Stimulated activated CD4-positive, alpha-beta T cell treated with anti-CD3 and anti-CD28 coated beads, Interleukin-2, amount 100 ng/mL, for 48 hours (primary cell): ENCODE measurements around the gene PIP4K2B.
A peak's percentile ranks its signal among the peaks of the same experiment; 100 is the strongest.

Experiments
- DNase-seq, 2 donors: peaks; one replicate each; pipeline ENCODE4 v3.0.0-alpha.2; 2020

PIP4K2B gene

DNA sequence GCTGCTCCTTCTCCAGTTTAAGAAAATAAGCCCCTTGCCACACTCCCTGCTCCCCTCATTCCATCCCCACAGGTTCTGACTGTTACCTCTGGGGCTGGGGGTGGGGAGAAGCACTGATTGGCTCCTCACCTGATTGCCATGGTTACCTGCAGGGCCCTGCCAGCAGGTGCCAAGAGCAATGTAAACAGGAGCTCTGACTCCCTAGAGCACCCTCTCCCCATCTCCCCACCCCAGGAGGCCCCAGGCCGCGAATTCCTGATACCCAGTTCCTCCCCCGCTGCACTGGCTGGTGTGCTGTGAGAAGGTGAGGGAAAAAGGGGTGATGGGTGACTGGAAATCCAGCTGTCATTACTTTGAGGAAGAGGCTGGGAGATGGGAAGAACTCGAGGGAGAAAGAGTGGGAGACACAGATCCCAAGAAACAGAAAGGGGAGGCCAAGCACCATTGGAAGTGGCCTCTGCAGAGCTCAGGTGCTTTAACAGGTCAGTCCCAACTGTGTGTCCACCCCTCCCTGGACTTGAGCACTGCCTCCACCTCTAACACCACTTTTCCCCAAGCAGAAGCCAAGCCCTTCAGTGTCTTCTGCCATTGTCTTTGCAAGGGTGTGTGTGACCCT lies 55.7 kb downstream of the PIP4K2B start:
- no peak for DNase-seq

DNA sequence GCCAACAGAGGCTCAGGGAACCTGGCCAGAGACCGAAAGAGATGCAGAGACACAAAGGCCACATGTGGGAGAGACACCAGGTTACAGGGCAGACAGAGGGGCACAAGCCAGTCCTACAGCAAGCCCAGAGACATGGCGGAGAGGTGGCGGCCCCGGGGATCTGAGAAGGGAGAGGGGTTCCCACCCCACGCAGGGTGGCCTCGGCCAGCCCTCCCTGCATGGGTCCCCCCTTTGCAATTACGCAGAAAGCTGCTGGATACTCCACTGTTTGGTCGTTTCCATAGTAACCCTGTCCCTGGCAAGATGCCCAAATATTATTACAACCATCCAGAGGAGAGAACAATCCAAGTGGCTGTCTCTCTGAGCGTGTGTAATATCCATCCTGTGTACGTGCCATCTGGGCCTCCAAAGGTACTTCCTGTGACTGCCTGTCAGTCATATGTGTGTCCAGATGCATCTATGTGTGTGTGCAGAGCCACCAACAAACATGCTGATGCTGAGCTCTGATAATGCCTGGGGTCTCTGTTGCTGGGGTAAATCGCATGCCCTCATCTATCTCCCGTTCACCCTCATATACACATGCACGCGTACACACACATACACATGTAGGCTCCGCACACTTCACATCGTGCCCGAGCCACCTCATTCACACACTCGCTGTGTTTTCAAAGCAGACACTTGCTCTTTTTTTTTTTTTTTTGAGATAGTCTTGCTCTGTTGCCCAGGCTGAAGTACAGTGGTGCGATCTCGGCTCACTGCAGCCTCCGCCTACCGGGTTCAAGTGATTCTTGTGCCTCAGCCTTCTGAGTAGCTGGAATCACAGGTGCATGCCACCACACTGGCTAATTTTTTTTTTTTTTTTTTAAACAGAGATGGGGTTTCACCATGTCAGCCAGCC lies 56.7 kb downstream of the PIP4K2B start:
- no peak for DNase-seq

DNA sequence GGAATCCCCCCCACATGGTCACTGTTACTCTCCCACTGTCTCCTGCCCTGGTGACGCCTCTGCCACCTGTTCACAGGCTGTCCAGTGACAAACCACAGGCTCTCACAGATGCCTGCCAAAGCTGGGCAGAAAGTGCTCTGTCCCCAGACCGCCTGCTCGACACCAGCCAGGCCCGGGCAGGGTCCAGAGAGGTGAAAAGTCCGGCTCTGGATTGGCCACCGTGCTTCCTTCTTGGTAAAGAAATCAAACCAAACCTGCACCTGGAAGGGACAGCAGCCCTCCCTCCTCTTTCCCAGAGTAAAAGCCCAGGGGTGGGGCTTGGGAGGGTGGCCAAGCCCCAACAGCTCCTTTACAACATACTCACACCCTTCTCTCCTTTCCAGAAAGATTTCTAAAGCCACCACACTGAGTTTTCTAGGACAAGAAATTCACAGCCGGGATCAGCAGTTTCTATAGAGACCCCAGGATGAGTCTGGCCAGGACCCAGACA lies 57.4 kb downstream of the PIP4K2B start:
- DNase-seq, result no peak

DNA sequence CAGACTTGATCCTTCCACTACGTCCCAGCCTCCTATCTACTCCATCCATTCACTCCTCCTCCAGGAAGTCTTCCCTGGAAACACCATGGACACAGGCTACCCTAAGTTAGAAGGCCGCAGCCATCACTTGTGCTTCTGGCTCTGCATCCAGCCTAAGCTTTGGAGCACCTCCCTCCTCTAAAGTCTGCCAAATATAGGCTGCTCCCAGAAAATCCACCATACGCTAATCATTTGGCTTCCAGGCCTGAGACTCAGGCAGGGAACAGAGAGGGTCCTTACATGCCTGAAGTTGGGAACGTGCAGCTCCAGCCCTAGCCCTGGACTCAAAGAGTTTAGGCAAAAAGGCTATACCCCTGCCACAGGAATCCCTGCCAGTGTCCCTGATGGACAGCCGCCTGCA lies 57.9 kb downstream of the PIP4K2B start:
- DNase-seq, result no peak

DNA sequence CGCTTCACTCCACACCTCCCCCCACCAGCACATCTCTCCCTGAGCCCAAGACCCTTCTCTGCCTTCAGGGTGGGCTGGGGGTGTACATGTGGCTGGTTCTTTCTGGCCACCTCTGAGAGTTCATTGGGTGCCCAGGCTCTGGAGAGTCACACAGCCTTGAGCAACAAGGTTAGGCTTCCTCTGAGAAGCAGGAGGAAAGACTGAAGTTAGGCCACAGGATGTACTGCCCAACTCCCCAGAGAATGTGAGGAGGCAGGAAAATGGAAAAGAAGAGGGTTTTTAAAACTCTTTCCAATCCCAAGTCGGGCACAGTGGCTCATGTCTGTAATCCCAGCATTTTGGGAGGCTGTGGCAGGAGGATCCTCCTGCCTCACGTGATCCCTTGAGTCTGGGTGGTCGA lies 58.5 kb downstream of the PIP4K2B start:
- DNase-seq, result no peak

DNA sequence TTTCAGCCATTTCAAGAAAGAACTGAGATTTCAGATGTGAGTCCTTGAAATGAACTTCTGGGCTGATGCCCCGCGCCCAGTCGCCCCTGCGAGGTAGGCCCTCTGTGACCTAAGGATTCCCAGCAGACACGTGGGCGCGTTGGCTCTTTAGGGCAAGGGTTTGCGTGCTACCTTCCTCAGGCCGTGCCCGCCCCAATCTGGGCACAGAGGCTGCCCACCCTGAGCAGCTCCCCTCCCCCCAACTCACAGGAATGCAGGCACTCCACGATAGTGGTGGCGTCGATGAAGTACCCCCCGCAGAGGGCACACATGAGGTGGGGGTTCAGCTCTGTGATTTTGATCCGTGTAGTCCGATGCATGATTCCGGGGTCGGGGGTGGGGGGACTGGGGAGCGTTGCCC lies 59.3 kb downstream of the PIP4K2B start:
- DNase-seq, result no peak

DNA sequence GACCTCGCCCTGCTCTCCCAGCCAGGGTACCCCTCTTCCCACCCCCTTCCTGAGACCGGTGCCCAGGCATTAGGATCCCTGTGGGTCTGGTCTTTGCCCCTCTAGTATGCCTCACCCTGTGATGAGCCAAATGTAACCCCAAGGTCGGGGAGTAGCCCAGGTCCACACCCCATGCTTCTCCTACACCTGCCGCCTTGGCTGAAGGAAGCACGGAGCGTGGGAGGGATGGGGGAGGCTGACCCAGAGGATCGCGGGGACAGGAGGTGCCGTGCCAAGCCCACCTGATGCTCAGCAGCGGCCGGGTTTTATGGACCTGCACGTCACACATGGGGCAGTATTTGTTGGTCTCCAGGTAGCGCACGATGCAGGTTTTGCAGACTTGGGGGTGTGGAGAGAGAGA lies 60.1 kb downstream of the PIP4K2B start:
- no peak for DNase-seq

DNA sequence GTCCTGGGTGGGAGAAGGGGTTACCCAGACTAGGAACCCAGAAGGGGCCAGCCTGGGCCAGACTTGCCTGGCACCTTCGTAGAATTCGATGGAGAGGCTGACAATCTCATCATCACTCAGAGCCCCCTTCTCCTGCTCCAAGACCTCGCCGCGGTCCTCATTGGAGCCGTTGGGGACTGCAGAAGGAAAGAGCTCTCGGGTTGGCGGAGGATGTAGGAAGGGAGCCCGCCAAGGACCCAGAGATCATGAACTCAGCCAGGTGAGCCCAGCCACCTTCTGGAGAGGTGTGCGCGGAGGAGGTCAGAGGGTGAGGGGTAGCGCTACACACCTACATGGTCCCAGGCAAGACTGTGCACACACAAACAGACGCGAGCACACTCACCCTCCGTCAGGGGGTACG lies 60.7 kb downstream of the PIP4K2B start:
- DNase-seq, result no peak

DNA sequence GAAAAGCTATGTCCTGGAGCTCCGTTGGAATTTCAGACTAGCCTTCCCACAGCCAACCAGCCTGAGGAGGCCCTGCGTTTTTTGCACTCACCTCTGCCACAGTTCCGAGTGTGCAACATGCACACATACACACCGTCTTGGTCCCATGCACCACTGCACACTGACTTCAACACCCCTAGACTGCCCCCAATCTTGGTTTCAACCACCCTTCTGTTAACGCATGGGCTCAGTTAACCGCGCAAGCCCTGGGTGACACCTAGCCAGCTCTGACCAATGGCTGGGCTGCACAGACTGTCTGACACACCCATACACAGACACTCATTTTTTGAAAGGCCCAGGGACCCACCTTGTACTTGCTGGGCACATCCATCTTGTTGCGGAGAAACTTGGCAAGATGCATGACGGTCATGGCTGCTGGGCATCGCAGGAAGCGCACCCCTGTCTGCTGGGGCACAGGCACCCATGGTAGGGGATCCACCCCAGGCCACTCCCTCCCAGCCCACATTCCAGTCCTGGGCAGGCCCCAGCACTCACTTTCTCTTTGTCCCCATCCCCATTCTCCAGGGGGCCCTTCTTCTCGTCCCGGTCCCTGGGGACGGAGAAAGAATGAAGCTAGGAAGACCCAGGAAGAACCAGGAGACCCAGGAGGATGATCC lies 61.2 kb downstream of the PIP4K2B start:
- DNase-seq, result no peak

DNA sequence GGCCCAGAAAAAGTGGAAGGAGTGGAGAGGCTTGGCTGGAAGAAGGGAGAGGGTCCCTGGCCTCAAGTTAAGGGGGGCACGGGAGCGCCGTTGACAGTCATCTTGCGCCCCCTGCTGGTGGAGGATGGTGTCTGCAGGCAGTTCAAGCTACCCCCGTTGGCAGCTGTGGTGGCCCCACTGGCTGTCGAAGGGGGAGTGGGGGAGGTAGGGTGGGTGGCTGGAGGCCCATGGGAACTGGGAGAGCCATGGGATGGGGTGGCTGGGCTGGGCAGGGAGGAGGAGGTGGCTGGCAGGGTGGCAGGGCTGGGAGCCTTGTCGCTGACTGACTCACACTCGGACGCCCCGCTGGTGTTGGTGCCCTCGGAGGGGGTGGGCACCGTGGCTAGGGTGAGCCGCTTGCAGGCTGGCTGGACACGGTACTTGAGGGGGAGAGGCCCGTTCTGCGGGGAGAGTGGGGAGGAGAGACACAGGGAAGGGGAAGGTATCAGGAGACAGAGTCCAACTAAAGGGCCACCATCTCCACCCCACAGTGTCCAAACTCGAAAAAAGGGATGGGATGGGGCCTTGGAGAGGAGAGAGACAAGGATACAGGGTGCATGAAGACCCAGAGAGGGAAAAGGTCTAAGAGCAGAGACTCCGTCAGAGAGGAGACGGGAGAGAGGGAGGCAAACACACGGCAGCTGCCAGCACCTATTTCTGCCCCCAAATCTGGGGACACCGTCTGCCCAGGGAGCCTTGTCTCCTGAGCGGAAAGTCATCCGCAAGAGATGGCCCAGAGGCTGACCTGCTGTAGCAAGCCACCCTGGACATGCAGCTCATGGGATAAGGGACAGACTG lies 64.0 kb downstream of the PIP4K2B start:
- DNase-seq, result peak; percentile 75 to 80

DNA sequence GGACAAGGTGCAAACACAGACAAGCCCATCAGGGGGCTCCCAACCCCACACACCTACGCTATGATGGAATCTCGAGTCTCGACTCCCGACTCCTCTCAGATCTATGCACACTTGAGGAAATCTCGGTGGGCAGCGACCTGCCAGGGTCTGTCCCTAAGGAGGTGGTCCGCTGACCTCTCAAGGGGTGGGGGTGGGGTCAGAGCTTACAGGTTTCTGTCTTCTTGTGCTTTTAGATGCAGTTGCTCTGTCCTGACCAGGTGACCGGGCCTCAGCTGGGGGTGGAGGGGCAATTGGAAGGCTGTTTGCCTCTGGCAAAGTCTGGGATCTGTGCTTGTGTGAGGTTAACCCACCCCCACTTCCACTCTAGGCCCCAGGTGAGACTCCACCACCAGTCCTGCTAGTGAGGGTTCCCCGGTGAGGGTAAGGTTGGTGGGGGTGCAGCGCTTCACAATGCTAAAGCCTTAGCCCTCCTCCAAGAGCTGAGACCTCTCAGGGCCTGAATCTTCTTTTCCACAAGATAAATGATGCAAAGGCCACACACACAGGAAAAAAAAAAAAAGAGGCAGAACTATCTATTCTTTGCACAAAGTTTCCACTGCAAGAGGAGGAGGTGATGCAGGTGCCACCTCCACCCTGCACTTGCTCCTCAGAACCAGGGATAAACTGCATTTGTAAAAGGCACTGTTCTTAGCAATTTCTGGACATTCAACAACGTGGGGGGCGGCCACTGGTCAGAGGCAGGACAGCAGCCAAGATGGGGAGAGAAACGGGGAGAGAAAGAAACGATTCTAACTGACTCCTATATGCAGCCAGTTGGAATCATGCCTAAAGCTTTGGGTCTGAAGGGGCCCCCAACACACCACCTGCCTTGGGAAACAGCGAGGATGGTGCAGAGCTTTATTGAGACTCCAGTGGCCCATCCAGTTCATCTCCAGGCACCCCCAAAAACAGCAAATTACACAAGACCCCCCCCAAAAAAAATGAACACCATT lies 65.1 kb downstream of the PIP4K2B start:
- no peak for DNase-seq

DNA sequence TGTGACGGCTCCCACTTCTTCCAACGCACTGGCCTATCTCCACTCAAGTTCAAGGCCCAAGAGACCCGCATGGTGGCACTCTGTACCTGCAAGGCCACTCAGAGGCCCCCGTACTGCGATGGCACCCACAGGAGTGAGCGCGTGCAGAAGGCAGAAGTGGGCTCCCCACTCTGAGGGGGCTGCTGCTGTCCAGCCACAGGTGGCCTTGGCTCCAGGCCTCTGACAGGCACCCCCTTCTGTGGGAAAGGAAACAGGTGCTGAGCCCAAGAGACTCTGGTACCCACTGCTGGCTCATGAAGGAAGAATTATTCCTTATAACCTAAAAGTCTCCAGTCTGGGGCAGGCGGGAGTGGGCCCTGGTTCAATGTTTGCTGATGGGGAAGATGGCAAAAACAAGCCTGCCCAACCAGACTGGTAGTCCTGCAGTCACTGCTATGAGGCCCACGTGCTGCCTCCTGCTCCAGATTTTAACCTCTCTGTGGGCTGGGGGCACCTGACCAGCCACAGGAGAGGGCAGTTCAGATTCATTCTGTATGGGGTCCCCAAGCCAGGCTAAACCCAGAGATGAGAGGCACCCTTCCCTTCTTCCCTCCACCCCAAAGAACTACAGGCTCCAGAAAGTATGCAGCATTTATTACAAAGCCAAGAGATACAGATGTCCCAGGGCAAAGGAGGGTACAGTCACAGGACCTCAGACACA lies 65.9 kb downstream of the PIP4K2B start:
- DNase-seq, result no peak

DNA sequence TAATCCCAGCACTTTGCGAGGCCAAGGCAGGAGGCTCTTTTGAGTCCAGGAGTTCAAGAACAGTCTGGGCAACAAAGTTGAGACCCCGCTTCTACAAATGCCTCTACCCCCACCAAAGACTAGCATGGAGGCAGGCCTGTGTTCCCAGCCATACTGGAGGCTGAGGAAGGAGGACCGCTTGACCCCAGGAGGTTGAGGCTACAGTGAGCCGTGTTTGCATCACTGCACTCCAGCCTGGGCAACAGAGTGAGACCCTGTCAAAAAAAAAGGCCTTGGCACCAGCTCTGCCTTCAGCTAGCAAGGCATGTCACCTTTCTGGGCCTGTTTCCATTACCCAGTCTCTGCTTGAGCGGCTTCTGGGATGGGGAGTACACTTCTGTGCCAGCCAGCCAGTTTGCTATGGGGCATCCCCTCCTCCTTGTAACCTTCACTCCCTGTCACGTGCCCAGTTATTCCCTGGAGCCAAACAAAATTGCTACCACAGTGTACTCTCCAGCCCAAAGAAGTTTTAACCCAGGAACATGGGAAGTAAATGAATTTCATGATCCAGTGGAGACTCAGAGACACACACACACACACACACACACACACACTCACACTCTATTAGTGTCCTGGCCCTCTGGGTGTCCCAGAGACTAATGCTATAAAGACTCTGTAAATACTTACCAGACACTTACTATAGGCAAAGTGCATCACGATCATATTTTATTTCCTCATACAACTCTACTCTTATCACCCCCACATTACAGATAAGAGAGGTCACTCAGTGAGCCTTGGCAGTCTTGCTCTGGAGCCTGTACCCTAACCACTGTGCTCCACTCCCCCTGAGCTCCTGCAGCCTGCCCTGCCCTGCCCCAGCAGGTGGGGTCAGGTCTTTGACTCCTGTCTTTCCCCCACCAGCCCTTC lies 66.7 kb downstream of the PIP4K2B start:
- DNase-seq, result no peak

DNA sequence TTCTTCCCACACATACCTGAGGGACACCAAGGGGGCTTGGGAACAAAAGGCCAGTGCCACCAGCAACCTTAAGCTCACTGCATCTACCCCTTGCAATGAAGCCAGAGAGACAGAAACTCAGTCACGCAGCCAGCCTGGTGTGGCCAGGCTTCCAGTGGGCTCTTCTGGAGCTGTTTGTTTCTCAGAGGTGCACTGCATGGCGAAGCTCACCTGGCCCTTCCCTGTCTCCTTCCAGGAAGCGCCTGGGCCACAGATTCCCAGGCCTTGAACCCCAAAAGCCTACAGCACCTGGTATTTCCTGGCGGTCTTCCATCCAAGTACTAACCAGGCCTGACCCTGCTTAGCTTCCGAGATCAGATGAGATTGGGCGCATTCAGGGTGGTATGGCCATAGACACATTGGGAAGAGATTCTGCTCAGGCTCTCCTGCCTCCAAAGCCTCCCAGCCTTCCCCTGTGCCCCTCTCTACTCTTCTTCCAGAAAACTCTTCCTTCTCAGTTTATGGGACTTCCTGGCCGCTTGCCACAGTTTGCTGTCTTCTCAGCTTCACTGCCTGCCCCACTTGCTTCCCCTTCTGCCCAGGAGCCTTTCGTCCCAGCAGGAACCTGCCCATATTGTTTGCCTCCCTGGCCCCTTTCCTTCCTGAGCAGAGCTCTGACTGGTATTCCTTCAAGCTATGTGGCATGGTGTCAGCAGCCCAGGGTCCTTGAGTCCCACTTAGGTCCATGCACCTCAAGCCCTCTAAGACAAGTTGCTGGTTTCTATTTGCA lies 67.6 kb downstream of the PIP4K2B start:
- no peak for DNase-seq

DNA sequence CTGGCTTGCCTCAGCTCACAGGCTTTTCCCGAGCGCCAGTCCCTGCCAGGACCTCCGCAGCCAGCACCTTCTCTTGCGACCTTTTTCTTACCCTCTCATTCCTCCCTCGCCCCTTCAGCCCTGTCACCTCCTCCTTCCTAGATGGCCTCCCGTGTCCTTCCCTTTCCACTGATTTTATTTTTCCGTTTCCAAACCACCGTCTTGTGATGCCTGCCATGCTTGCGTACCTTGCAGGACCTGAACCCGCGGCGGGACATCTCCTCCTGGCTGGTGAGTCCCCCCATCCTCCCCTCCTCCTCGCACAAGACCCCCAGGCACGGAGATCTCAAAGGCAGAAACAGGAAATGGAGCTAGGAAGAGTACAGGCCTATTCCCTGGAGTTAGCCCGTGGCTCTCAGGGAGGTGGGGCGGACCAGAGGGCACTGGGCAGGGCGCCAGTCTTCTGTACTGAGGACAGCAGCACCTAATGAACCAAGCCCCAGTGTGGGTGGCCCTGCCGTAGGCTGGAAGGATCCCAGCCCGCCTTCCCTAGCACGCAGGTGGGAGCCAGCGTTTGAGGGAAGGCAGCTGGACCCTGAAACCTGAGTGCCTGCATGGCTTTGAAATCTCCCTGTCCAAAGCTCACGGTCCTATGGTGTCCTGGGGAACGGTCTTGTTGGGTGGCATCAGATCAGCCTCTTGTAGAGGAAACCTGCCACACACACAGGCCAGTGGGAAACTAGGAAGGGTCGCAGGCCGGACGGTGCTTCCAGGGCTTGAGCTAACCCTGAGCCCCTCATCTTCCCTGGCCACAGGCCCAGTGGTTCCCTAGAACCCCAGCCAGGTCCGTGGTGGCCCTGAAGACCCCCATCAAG lies 68.6 kb downstream of the PIP4K2B start:
- no peak for DNase-seq

DNA sequence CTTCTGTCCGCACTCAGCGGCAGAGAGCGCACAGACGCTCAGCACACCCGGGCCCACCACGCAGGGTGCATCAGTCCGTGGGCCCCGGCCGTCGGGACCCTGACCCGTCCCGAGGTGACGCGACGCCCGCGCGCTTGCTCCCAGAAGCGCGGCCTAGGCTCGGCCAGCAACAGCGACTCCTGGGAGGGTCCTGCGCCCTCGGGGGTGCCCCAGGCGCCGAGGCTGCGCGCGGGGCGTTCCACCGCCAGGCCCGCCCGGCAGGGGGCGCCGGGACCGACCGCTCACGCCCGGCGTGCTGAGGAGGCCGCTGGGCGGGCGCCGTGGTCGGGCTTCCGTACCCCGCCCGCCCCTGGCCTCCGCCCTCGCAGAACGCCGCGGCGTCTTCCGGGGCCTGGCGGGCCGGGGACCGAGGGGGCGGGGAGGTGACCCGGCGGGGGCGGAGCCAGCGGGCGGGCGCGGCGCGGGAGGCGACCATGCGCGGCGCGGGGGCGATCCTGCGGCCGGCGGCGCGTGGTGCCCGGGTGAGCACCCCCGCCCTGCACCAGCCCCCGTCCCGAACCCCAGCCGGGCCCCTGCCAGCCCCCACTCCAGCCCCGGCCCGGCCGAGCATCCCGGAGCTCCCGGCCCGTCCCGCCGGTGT lies 69.3 kb downstream of the PIP4K2B start, which contains the start of gene CISD3:
TSS of gene CISD3 (plus strand) at position 456 of the 640 bp plus-strand sequence. CDS start at position 474, 18 bp downstream.
- DNase-seq, result peak; percentile 80 to 84

DNA sequence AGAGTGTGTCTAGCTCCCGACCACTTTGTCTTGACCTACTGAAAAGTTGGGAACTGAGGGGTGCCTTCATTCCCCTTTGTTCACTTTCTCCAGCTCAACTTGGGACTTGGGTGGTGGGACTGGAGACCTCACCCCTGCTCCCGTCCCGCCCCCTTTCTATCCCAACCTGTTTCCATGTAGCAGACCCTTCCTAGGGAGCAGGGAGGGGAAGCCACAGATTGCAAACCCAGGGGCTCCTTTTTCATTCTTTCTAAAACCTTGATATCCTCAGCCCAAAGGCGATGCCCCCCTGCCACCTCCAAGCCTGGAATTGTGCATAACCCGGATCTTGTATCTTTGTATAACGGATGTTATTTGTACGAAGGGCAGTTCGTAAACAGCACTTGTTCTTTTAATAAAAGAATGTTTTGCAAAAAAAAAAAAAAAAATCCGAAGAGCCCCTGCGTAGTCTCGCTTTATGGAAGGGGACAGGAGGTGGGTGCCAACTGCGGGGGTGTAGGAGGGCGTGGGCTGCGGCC lies 69.9 kb downstream of the PIP4K2B start:
- DNase-seq, result no peak
